GM21529 (cell line): Measurements from ENCODE around the gene RNGTT.
"Not testable (repeated sequence)": the region's sequence is repeated elsewhere in the genome, so short reads cannot be mapped to it uniquely, and the experiment has no call there.

ENCODE experiments used
- ATAC-seq: cut with Tn5 transposase; IDR thresholded peaks from one replicate; pipeline ENCODE4 v1.9.1; 2021; ENCODE audit not compliant: unreplicated experiment

RNGTT gene

GRCh38 chr6:88869263-88870020 lies 94.0 kb downstream of the RNGTT start:
- no peak for ATAC-seq

GRCh38 chr6:88867841-88868731 lies 95.3 kb downstream of the RNGTT start:
- ATAC-seq: no peak

- ATAC-seq: no peak
These were observed 96.6 kb downstream of the RNGTT start for GRCh38 chr6:88866856-88867255.

GRCh38 chr6:88865275-88865674 lies 98.1 kb downstream of the RNGTT start:
- ATAC-seq: no peak

GRCh38 chr6:88864359-88865054 lies 98.9 kb downstream of the RNGTT start:
- no peak for ATAC-seq

GRCh38 chr6:88860310-88860709 lies 103.1 kb downstream of the RNGTT start:
- ATAC-seq: no peak

- no peak for ATAC-seq
These were observed 105.0 kb downstream of the RNGTT start for GRCh38 chr6:88858455-88858854.

- no peak for ATAC-seq
These were observed 106.9 kb downstream of the RNGTT start for GRCh38 chr6:88856566-88856965.

- no peak for ATAC-seq
These were observed 107.8 kb downstream of the RNGTT start for GRCh38 chr6:88855541-88856147.

- no peak for ATAC-seq
These were observed 110.6 kb downstream of the RNGTT start for GRCh38 chr6:88852775-88853174.

- no peak for ATAC-seq
These were observed 111.4 kb downstream of the RNGTT start for GRCh38 chr6:88852000-88852399.

GRCh38 chr6:88848870-88849269 lies 114.5 kb downstream of the RNGTT start:
- ATAC-seq: no peak

- ATAC-seq: no peak
These were observed 120.4 kb downstream of the RNGTT start for GRCh38 chr6:88843040-88843439.

- no peak for ATAC-seq
These were observed 121.1 kb downstream of the RNGTT start for GRCh38 chr6:88842320-88842719.

GRCh38 chr6:88840796-88841539 lies 122.5 kb downstream of the RNGTT start:
- no peak for ATAC-seq

- ATAC-seq: no peak
These were observed 123.1 kb downstream of the RNGTT start for GRCh38 chr6:88840289-88840688.

GRCh38 chr6:88839280-88839679 lies 124.1 kb downstream of the RNGTT start:
- ATAC-seq: no peak

GRCh38 chr6:88835210-88835609 lies 128.2 kb downstream of the RNGTT start:
- no peak for ATAC-seq

- ATAC-seq: not testable (repeated sequence)
These were observed 130.3 kb downstream of the RNGTT start for GRCh38 chr6:88833071-88833470.

GRCh38 chr6:88827599-88827998 lies 135.8 kb downstream of the RNGTT start:
- ATAC-seq: not testable (repeated sequence)
